HepG2 (cell line): ENCODE results near the gene RABGGTA. TPM values are rescaled to one million over a fixed set of nuclear protein-coding genes. Genes with fewer than 3 reads are reported as not detected.
A peak's percentile ranks its signal among the peaks of the same experiment; 100 is the strongest.

Experiments
- AGO2 ChIP-seq: fragments of 200-400 bp; formaldehyde crosslinking; optimal IDR thresholded peaks from 2 replicates; pipeline ENCODE3; 2017; ENCODE audit warnings: mild to moderate bottlenecking, low read depth, low read length, moderate library complexity
- FOXJ3 ChIP-seq: sonication (generic); formaldehyde crosslinking; IDR thresholded peaks from 2 replicates; pipeline ENCODE4 v1.4.0; 2020; ENCODE audit warnings: missing genetic modification reagents, mild to moderate bottlenecking, borderline replicate concordance
- GATAD1 ChIP-seq: IDR thresholded peaks from 2 replicates; pipeline ENCODE4 v1.6.1; 2016; ENCODE audit warnings: missing genetic modification reagents, missing compliant biosample characterization
- KLF13 ChIP-seq: sonication (generic); formaldehyde crosslinking; IDR thresholded peaks from 2 replicates; pipeline ENCODE4 v1.4.0; 2020; ENCODE audit warnings: mild to moderate bottlenecking, missing genetic modification reagents
- KLF6 ChIP-seq: IDR thresholded peaks from 2 replicates; pipeline ENCODE4 v1.8.0; 2016; ENCODE audit warnings: missing biosample characterization, missing genetic modification reagents
- MED13 ChIP-seq: sonication (generic); formaldehyde crosslinking; IDR thresholded peaks from 2 replicates; pipeline ENCODE4 v1.5.0; 2020; ENCODE audit warnings: missing genetic modification reagents
- MYNN ChIP-seq: sonication (generic); formaldehyde crosslinking; IDR thresholded peaks from 2 replicates; pipeline ENCODE4 v1.4.0; 2020; ENCODE audit warnings: mild to moderate bottlenecking, low read depth, missing genetic modification reagents
- NBN ChIP-seq: fragments of 450-650 bp; conservative IDR thresholded peaks from 2 replicates; pipeline ENCODE4 v1.6.1; 2017
- PAX8 ChIP-seq: sonication (generic); formaldehyde crosslinking; IDR thresholded peaks from 2 replicates; pipeline ENCODE4 v1.8.0; 2022; ENCODE audit warnings: mild to moderate bottlenecking, missing genetic modification reagents, borderline replicate concordance
- POGK ChIP-seq: sonication (generic); formaldehyde crosslinking; conservative IDR thresholded peaks from 2 replicates; pipeline ENCODE4 v1.8.0; 2022; ENCODE audit warnings: mild to moderate bottlenecking, moderate library complexity, missing genetic modification reagents
- RFX3 ChIP-seq: IDR thresholded peaks from 2 replicates; pipeline ENCODE4 v1.6.1; 2016; ENCODE audit warnings: missing biosample characterization, missing genetic modification reagents
- SMAD1 ChIP-seq: sonication (generic); formaldehyde crosslinking; IDR thresholded peaks from 2 replicates; pipeline ENCODE4 v1.4.0; 2020; ENCODE audit warnings: missing genetic modification reagents, low read depth, mild to moderate bottlenecking, borderline replicate concordance
- TBP ChIP-seq: sonication (generic); formaldehyde crosslinking; IDR thresholded peaks from 2 replicates; pipeline ENCODE4 v1.5.0; 2020; ENCODE audit warnings: missing genetic modification reagents
- TEAD2 ChIP-seq: sonication (generic); formaldehyde crosslinking; IDR thresholded peaks from 2 replicates; pipeline ENCODE4 v1.9.0; 2021; ENCODE audit warnings: missing genetic modification reagents
- THAP8 ChIP-seq: sonication (generic); formaldehyde crosslinking; IDR thresholded peaks from 2 replicates; pipeline ENCODE4 v1.5.1; 2020; ENCODE audit warnings: missing genetic modification reagents, mild to moderate bottlenecking, borderline replicate concordance
- ZBTB43 ChIP-seq: sonication (generic); formaldehyde crosslinking; conservative IDR thresholded peaks from 2 replicates; pipeline ENCODE4 v1.4.0; 2020; ENCODE audit warnings: missing genetic modification reagents
- ZFP82 ChIP-seq: sonication (generic); formaldehyde crosslinking; IDR thresholded peaks from 2 replicates; pipeline ENCODE4 v1.5.1; 2020; ENCODE audit warnings: mild to moderate bottlenecking, missing genetic modification reagents, borderline replicate concordance
- ZNF225 ChIP-seq: sonication (generic); formaldehyde crosslinking; IDR thresholded peaks from 2 replicates; pipeline ENCODE4 v1.4.0; 2020; ENCODE audit warnings: mild to moderate bottlenecking, missing genetic modification reagents
- ZNF260 ChIP-seq: sonication (generic); formaldehyde crosslinking; IDR thresholded peaks from 2 replicates; pipeline ENCODE4 v1.4.0; 2020; ENCODE audit warnings: missing genetic modification reagents, low read depth, mild to moderate bottlenecking, borderline replicate concordance
- ZNF343 ChIP-seq: sonication (generic); formaldehyde crosslinking; IDR thresholded peaks from 2 replicates; pipeline ENCODE4 v1.4.0; 2020; ENCODE audit warnings: mild to moderate bottlenecking, missing genetic modification reagents
- ZNF383 ChIP-seq: sonication (generic); formaldehyde crosslinking; IDR thresholded peaks from 2 replicates; pipeline ENCODE4 v1.4.0; 2020; ENCODE audit warnings: missing genetic modification reagents, mild to moderate bottlenecking, borderline replicate concordance
- ZNF484 ChIP-seq: sonication (generic); formaldehyde crosslinking; IDR thresholded peaks from 2 replicates; pipeline ENCODE4 v1.5.1; 2020; ENCODE audit warnings: mild to moderate bottlenecking, low read depth, missing genetic modification reagents, borderline replicate concordance
- ZNF615 ChIP-seq: sonication (generic); formaldehyde crosslinking; IDR thresholded peaks from 2 replicates; pipeline ENCODE4 v1.5.0; 2020; ENCODE audit warnings: mild to moderate bottlenecking, missing genetic modification reagents, borderline replicate concordance
- ZSCAN21 ChIP-seq: sonication (generic); formaldehyde crosslinking; IDR thresholded peaks from 2 replicates; pipeline ENCODE4 v1.8.0; 2022; ENCODE audit warnings: mild to moderate bottlenecking, missing genetic modification reagents, moderate library complexity, borderline replicate concordance
- polyA plus RNA-seq, 8 experiments: library from polyadenylated mRNA; depleted of rRNA in 3 of 8; stranded (reverse) in 7 of 8; unstranded in 1 of 8; fragments of >200 nt; fragmentation: Illumina TruSeq in 4 of 8; extraction: Trizol in 4 of 8; gene quantifications; 2 replicates each; pipeline versions ENCODE4 v1.2.1 to v1.2.3, GENCODE V29; 2011 to 2016; ENCODE audit warnings: low read depth in 4 of 8, missing spikeins in 1 of 8, mixed read lengths in 1 of 8; ENCODE audit not compliant: insufficient read depth in 1 of 8
- total RNA-seq, 5 experiments: library from RNA; depleted of rRNA; stranded (reverse); fragments of >200 nt; fragmentation: Illumina TruSeq; extraction: Trizol; gene quantifications; 2 replicates each; pipeline ENCODE4 v1.2.3, GENCODE V29; 2016; ENCODE audit warnings: low read depth in 1 of 5

Gene RABGGTA
- total and polyA plus RNA-seq, 2 of the 13 experiments (the other 11 are each of a cell fraction or from before 2014, with no cell fraction given) = 57.9 to 90.8 TPM

- TF ChIP-seq ZNF484 = no peak
- TF ChIP-seq ZSCAN21 (CRISPR knock-in tag) = no peak
- 0 out of 2 replicates have a peak, but pooled peaks have one; percentile 0 for TF ChIP-seq SMAD1
- TF ChIP-seq THAP8 (CRISPR knock-in tag) = no peak
- no peak for TF ChIP-seq MED13 (CRISPR knock-in tag)
- no peak for TF ChIP-seq FOXJ3 (CRISPR knock-in tag)
- no peak for TF ChIP-seq AGO2
- TF ChIP-seq GATAD1 (CRISPR knock-in tag) = no peak
- TF ChIP-seq ZFP82 = no peak
- TF ChIP-seq ZBTB43 = no peak
- TF ChIP-seq ZNF260 (CRISPR knock-in tag) = no peak
- no peak for TF ChIP-seq ZNF225 (CRISPR knock-in tag)
- no peak for TF ChIP-seq TEAD2 (CRISPR knock-in tag)
- no peak for TF ChIP-seq ZNF615 (CRISPR knock-in tag)
- no peak for TF ChIP-seq MYNN (CRISPR knock-in tag)
- no peak for TF ChIP-seq ZNF343 (CRISPR knock-in tag)
- no peak for TF ChIP-seq NBN
- no peak for TF ChIP-seq KLF6 (CRISPR knock-in tag)
- no peak for TF ChIP-seq ZNF383 (CRISPR knock-in tag)
- TF ChIP-seq TBP (CRISPR knock-in tag) = no peak
- TF ChIP-seq PAX8 = no peak
- TF ChIP-seq KLF13 = no peak
- TF ChIP-seq RFX3 = no peak
- TF ChIP-seq POGK (CRISPR knock-in tag) = no peak
These were observed 43.9 kb upstream of the RABGGTA start (continued) for GRCh38 chr14:24315243-24315806.
